ENCODE results near the gene CSNK2A2.

DNA sequence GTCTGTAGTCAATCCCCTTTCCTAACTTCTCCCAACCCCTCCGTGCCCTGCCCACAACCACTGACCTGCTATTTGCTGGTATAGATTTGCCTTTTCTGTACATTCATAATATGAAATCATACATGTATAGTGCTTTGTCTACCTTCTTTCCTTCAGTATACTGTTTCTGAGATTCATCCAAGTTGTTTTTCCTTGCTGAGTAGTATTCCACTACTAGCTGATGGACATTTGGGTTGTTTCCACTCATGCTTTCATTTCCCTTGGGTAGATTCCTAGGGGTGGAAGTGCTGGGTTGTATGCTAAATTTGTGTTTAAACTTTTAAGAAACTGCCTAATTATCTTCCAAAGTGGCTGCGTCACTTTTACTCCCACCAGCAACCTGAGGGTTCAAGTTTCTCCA, 27.7 kb downstream of the CSNK2A2 start:
- TF ChIP-seq ATF7 (IDR thresholded peaks at IDR 0.05; ENCODE audit: low read depth) (no peak), CREM (IDR thresholded peaks at IDR 0.05; ENCODE audit: low read depth) (no peak), CBX5 (IDR thresholded peaks at IDR 0.05; ENCODE audit: low read depth) (no peak), E2F8 (IDR thresholded peaks at IDR 0.05; ENCODE audit: low read depth, partially characterized antibody) (no peak), TCF7 (IDR thresholded peaks at IDR 0.05; ENCODE audit: borderline replicate concordance) (no peak), TAF1 (IDR thresholded peaks at IDR 0.05; ENCODE audit: borderline replicate concordance, low read depth, low read length) (no peak), EZH2 (IDR thresholded peaks at IDR 0.05; ENCODE audit: borderline replicate concordance, control insufficient read depth, low read depth, low read length) (no peak), FOXM1 (IDR thresholded peaks at IDR 0.05; ENCODE audit: low read depth, low read length) (no peak), E2F4 (IDR thresholded peaks at IDR 0.05; ENCODE audit: low read depth, low read length) (no peak)
- TF ChIP-seq, protein P1, sequence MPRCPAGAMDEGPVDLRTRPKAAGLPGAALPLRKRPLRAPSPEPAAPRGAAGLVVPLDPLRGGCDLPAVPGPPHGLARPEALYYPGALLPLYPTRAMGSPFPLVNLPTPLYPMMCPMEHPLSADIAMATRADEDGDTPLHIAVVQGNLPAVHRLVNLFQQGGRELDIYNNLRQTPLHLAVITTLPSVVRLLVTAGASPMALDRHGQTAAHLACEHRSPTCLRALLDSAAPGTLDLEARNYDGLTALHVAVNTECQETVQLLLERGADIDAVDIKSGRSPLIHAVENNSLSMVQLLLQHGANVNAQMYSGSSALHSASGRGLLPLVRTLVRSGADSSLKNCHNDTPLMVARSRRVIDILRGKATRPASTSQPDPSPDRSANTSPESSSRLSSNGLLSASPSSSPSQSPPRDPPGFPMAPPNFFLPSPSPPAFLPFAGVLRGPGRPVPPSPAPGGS (IDR thresholded peaks at IDR 0.05; ENCODE audit: borderline replicate concordance, insufficient read depth, low read depth, low read length, poor library complexity, severe bottlenecking), result no peak
- TF ChIP-seq, protein P2, sequence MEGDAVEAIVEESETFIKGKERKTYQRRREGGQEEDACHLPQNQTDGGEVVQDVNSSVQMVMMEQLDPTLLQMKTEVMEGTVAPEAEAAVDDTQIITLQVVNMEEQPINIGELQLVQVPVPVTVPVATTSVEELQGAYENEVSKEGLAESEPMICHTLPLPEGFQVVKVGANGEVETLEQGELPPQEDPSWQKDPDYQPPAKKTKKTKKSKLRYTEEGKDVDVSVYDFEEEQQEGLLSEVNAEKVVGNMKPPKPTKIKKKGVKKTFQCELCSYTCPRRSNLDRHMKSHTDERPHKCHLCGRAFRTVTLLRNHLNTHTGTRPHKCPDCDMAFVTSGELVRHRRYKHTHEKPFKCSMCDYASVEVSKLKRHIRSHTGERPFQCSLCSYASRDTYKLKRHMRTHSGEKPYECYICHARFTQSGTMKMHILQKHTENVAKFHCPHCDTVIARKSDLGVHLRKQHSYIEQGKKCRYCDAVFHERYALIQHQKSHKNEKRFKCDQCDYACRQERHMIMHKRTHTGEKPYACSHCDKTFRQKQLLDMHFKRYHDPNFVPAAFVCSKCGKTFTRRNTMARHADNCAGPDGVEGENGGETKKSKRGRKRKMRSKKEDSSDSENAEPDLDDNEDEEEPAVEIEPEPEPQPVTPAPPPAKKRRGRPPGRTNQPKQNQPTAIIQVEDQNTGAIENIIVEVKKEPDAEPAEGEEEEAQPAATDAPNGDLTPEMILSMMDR (IDR thresholded peaks at IDR 0.05 in 2 of 3, conservative IDR thresholded peaks at IDR 0.05 in 1 of 3; ENCODE audit: control insufficient read depth in 2 of 3, extremely low read depth in 1 of 3, insufficient read depth in 1 of 3, low read depth in 3 of 3, low read length in 3 of 3), result no peak
- TF ChIP-seq, protein P3, sequence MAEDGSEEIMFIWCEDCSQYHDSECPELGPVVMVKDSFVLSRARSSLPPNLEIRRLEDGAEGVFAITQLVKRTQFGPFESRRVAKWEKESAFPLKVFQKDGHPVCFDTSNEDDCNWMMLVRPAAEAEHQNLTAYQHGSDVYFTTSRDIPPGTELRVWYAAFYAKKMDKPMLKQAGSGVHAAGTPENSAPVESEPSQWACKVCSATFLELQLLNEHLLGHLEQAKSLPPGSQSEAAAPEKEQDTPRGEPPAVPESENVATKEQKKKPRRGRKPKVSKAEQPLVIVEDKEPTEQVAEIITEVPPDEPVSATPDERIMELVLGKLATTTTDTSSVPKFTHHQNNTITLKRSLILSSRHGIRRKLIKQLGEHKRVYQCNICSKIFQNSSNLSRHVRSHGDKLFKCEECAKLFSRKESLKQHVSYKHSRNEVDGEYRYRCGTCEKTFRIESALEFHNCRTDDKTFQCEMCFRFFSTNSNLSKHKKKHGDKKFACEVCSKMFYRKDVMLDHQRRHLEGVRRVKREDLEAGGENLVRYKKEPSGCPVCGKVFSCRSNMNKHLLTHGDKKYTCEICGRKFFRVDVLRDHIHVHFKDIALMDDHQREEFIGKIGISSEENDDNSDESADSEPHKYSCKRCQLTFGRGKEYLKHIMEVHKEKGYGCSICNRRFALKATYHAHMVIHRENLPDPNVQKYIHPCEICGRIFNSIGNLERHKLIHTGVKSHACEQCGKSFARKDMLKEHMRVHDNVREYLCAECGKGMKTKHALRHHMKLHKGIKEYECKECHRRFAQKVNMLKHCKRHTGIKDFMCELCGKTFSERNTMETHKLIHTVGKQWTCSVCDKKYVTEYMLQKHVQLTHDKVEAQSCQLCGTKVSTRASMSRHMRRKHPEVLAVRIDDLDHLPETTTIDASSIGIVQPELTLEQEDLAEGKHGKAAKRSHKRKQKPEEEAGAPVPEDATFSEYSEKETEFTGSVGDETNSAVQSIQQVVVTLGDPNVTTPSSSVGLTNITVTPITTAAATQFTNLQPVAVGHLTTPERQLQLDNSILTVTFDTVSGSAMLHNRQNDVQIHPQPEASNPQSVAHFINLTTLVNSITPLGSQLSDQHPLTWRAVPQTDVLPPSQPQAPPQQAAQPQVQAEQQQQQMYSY (CRISPR knock-in tag; IDR thresholded peaks at IDR 0.05), result no peak

Measured in GM12878 (cell line).